ENCODE results near the gene LNX2. TPM values are rescaled to one million over a fixed set of nuclear protein-coding genes. Genes with fewer than 3 reads are reported as not detected.
A peak's percentile ranks its signal among the peaks of the same experiment; 100 is the strongest.

LNX2 gene
- total RNA-seq, 1 experiment from 2014 or later, result 6.4 TPM

DNA sequence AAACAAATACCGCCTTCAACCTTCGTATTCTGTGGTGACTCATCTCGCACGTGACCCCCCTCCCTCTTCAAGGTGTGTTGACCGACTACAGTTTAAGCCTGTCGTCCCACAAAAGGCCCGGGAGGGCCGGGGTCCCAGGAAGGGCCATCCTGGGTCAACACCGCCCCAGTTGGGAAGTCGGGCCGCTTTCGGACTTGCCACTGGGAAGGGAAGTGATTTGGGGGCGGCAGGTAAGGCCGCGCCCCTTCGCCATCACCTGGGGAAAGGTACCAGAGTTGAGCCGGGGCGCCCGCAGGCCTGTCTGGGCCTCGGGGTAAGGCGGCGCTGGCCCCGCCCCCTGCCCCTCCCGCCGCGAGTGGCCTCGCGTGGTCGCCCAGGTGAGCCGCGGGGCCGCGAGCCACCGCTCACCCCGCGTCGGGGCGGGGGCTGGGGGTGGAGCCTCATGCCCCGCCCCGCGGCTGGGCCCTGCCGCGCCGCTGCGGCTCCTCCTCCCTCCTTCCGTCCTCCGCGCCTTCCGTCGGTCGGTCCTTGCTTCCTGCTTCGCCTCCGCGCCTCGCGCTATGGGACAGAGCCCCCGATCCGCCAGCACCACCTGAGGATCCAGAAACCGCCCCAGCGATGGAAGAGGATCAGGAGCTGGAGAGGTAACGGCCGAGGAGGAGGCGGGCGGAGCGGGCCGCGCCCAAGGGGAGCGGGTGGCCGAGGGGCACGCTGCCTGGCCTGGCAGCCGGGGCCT, 1.2 kb upstream of the LNX2 start, which contains the start of gene POLR1D:
TSS of gene POLR1D (plus strand) at position 527 of the 736 bp plus-strand sequence. CDS start at position 619, 92 bp downstream.
- Histone ChIP-seq H3K4me1 (ENCODE audit: insufficient read depth, low read length, poor library complexity, severe bottlenecking) (peaks cover 15% of the 10 kb centered on the region), H3K36me3 (ENCODE audit: insufficient read depth, low read length, poor library complexity, severe bottlenecking) (peaks cover 23% of the 10 kb centered on the region), H3K4me3 (ENCODE audit: low read depth, low read length, poor library complexity, severe bottlenecking) (peak within 1 kb of the TSS; percentile 96), H3K27ac (ENCODE audit: low read depth, low read length, poor library complexity, severe bottlenecking) (peak within 1 kb of the TSS; percentile 90), H3K27me3 (replicated peaks; ENCODE audit: insufficient read depth, low read depth, low read length, poor library complexity) (no peaks in the 10 kb centered on the region), H3K9me3 (ENCODE audit: low read depth, low read length, poor library complexity, severe bottlenecking) (no peaks in the 10 kb centered on the region)
- CTCF ChIA-PET, result interaction anchor here (0.9 kb wide), 1 partner anchor 14 kb away, joined by 3 read pairs; no protein-coding TSS in a partner anchor
- no peak for TF ChIP-seq EZH2 (IDR thresholded peaks at IDR 0.05; ENCODE audit: borderline replicate concordance, low read depth, low read length, poor library complexity, severe bottlenecking)
- TF ChIP-seq, protein P1, sequence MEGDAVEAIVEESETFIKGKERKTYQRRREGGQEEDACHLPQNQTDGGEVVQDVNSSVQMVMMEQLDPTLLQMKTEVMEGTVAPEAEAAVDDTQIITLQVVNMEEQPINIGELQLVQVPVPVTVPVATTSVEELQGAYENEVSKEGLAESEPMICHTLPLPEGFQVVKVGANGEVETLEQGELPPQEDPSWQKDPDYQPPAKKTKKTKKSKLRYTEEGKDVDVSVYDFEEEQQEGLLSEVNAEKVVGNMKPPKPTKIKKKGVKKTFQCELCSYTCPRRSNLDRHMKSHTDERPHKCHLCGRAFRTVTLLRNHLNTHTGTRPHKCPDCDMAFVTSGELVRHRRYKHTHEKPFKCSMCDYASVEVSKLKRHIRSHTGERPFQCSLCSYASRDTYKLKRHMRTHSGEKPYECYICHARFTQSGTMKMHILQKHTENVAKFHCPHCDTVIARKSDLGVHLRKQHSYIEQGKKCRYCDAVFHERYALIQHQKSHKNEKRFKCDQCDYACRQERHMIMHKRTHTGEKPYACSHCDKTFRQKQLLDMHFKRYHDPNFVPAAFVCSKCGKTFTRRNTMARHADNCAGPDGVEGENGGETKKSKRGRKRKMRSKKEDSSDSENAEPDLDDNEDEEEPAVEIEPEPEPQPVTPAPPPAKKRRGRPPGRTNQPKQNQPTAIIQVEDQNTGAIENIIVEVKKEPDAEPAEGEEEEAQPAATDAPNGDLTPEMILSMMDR (conservative IDR thresholded peaks at IDR 0.05; ENCODE audit: low read depth, low read length), result no peak
- intact Hi-C loops (cut with micrococcal nuclease; ENCODE audit: unreplicated experiment), result no loop called here
- POLR2A ChIA-PET (ENCODE audit: low non-redundant PET), result no interaction called here
- peak; percentile 80 for DNase-seq (ENCODE audit: low spot score)
- BruUV-seq (replicated peaks), result no TSS peak

GRCh38 chr13:27621116-27621365, 712 bp upstream of the LNX2 start:
- Histone ChIP-seq H3K36me3 (ENCODE audit: insufficient read depth, low read length, poor library complexity, severe bottlenecking) (peaks cover 23% of the 10 kb centered on the region), H3K4me1 (ENCODE audit: insufficient read depth, low read length, poor library complexity, severe bottlenecking) (peaks cover 15% of the 10 kb centered on the region), H3K9me3 (ENCODE audit: low read depth, low read length, poor library complexity, severe bottlenecking) (no peaks in the 10 kb centered on the region), H3K27ac (ENCODE audit: low read depth, low read length, poor library complexity, severe bottlenecking) (peak overlapping the region; percentile 90), H3K27me3 (replicated peaks; ENCODE audit: insufficient read depth, low read depth, low read length, poor library complexity) (no peaks in the 10 kb centered on the region), H3K4me3 (ENCODE audit: low read depth, low read length, poor library complexity, severe bottlenecking) (peak overlapping the region; percentile 96)
- TF ChIP-seq EZH2 (IDR thresholded peaks at IDR 0.05; ENCODE audit: borderline replicate concordance, low read depth, low read length, poor library complexity, severe bottlenecking), result no peak
- TF ChIP-seq, protein P1 (conservative IDR thresholded peaks at IDR 0.05; ENCODE audit: low read depth, low read length), result no peak
- intact Hi-C loops (cut with micrococcal nuclease; ENCODE audit: unreplicated experiment), result no loop called here
- peak; percentile 57 for DNase-seq (ENCODE audit: low spot score)
- no TSS peak for BruUV-seq (replicated peaks)
- POLR2A ChIA-PET (ENCODE audit: low non-redundant PET), result interaction anchor here (0.6 to 0.7 kb wide), 2 partner anchors 15 to 18 kb away, joined by 3 to 4 read pairs; no protein-coding TSS in a partner anchor
- CTCF ChIA-PET, result interaction anchor here (0.9 kb wide), 1 partner anchor 14 kb away, joined by 3 read pairs; no protein-coding TSS in a partner anchor

DNA sequence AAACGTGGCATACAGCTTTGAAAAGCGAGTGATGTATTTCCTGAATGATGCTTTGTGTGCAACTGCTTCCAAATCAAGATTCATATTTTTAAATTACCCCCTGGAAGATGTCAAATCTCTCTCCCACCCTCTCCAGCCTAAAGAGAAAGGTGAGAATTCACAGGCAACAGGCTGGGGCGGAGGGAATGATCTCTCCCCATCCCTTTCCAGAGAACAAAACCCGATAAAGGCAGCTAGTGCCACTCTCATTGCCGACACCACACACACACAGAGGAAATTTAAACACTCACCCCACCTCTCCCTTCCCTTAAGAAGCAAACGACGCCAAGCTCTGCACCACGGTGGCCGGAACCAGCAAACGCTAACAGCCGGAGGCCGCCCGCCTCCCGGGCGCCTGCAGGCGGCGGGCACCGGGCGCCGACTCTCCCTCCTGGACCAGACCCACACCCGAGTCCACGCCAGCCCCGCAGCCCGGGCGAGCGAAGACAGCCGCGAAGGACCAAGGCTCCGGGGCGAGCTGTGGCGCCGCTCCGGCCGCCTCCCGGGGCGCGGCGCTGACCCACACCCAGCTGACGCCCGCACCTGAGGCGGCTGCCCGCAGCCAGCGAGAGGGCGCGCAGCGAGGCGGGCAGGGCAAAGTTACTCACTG, 477 bp downstream of the LNX2 start:
- Histone ChIP-seq H3K27ac (ENCODE audit: low read depth, low read length, poor library complexity, severe bottlenecking) (peak overlapping the region; percentile 77), H3K36me3 (ENCODE audit: insufficient read depth, low read length, poor library complexity, severe bottlenecking) (peaks cover 18% of the 10 kb centered on the region), H3K27me3 (replicated peaks; ENCODE audit: insufficient read depth, low read depth, low read length, poor library complexity) (no peaks in the 10 kb centered on the region), H3K9me3 (ENCODE audit: low read depth, low read length, poor library complexity, severe bottlenecking) (peaks cover 1% of the 10 kb centered on the region), H3K4me3 (ENCODE audit: low read depth, low read length, poor library complexity, severe bottlenecking) (peak overlapping the region; percentile 96), H3K4me1 (ENCODE audit: insufficient read depth, low read length, poor library complexity, severe bottlenecking) (peaks cover 15% of the 10 kb centered on the region)
- POLR2A ChIA-PET (ENCODE audit: low non-redundant PET), result no interaction called here
- BruUV-seq (replicated peaks), result TSS peak; percentile 57
- peak; percentile 43 for DNase-seq (ENCODE audit: low spot score)
- TF ChIP-seq, protein P1 (conservative IDR thresholded peaks at IDR 0.05; ENCODE audit: low read depth, low read length), result 0 out of 2 replicates have a peak, but pooled peaks have one; percentile 18
- TF ChIP-seq EZH2 (IDR thresholded peaks at IDR 0.05; ENCODE audit: borderline replicate concordance, low read depth, low read length, poor library complexity, severe bottlenecking), result no peak
- intact Hi-C loops (cut with micrococcal nuclease; ENCODE audit: unreplicated experiment), result no loop called here
- CTCF ChIA-PET, result no interaction called here

All from A673 (cell line).